GM12892 (cell line): Measurements from ENCODE around the gene KIRREL1.

Source experiments
- DNase-seq: peaks from one replicate; pipeline ENCODE4 v3.0.0; 2011; ENCODE audit not compliant: insufficient read length
- FAIRE-seq: peaks from 2 replicates; lab custom pipeline; 2011; peaks lifted over from hg19 to GRCh38; lab: Jason Lieb, UNC
- POLR2A ChIP-seq: IDR thresholded peaks from 2 replicates; pipeline ENCODE4 v1.6.1; 2011; ENCODE audit warnings: low read depth, low read length, control low read depth
- POLR2AphosphoS5 ChIP-seq: IDR thresholded peaks from 2 replicates; pipeline ENCODE4 v1.6.1; 2011; ENCODE audit warnings: low read depth, low read length, control low read depth
- TAF1 ChIP-seq: IDR thresholded peaks from 2 replicates; pipeline ENCODE4 v1.6.1; 2011; ENCODE audit warnings: low read depth, mild to moderate bottlenecking, control low read depth, low read length, borderline replicate concordance

KIRREL1 gene

GRCh38 chr1:157978586-157979403 is 14.7 kb upstream of the KIRREL1 start:
- DNase-seq (no peak), FAIRE-seq (no peak)
- TF ChIP-seq TAF1 = no peak
- TF ChIP-seq POLR2A = no peak
- TF ChIP-seq POLR2AphosphoS5 = no peak

- DNase-seq (no peak), FAIRE-seq (no peak)
- TF ChIP-seq POLR2A (no peak), POLR2AphosphoS5 (no peak), TAF1 (no peak)
These were observed 11.3 kb upstream of the KIRREL1 start for GRCh38 chr1:157982136-157982535.

GRCh38 chr1:157983787-157984186 is 9.7 kb upstream of the KIRREL1 start:
- DNase-seq = no peak
- FAIRE-seq = no peak
- no peak for TF ChIP-seq POLR2A
- no peak for TF ChIP-seq TAF1
- no peak for TF ChIP-seq POLR2AphosphoS5

- FAIRE-seq = no peak
- no peak for DNase-seq
- TF ChIP-seq POLR2AphosphoS5 (no peak), POLR2A (no peak), TAF1 (no peak)
These were observed 9.0 kb upstream of the KIRREL1 start for GRCh38 chr1:157984469-157984868.

GRCh38 chr1:157985473-157985872 is 8.0 kb upstream of the KIRREL1 start:
- no peak for DNase-seq
- no peak for TF ChIP-seq TAF1
- TF ChIP-seq POLR2A = no peak
- no peak for TF ChIP-seq POLR2AphosphoS5
- FAIRE-seq = no peak

GRCh38 chr1:157988002-157988401 is 5.4 kb upstream of the KIRREL1 start:
- DNase-seq = no peak
- FAIRE-seq = no peak
- TF ChIP-seq POLR2A (no peak), POLR2AphosphoS5 (no peak), TAF1 (no peak)

- DNase-seq = no peak
- peak; percentile 9 for FAIRE-seq
- TF ChIP-seq TAF1 = no peak
- no peak for TF ChIP-seq POLR2AphosphoS5
- no peak for TF ChIP-seq POLR2A
These were observed 1.2 kb upstream of the KIRREL1 start for GRCh38 chr1:157992031-157992832.

- FAIRE-seq (no peak), DNase-seq (no peak)
- TF ChIP-seq POLR2A = no peak
- no peak for TF ChIP-seq POLR2AphosphoS5
- no peak for TF ChIP-seq TAF1
These were observed 655 bp upstream of the KIRREL1 start for GRCh38 chr1:157992833-157993146.

GRCh38 chr1:157993918-157994605 is 617 bp downstream of the KIRREL1 start:
- no peak for TF ChIP-seq POLR2A
- TF ChIP-seq TAF1 = no peak
- TF ChIP-seq POLR2AphosphoS5 = no peak
- DNase-seq (no peak), FAIRE-seq (no peak)

- no peak for DNase-seq
- no peak for FAIRE-seq
- TF ChIP-seq POLR2A = no peak
- no peak for TF ChIP-seq POLR2AphosphoS5
- TF ChIP-seq TAF1 = no peak
These were observed 1.5 kb downstream of the KIRREL1 start for GRCh38 chr1:157994704-157995582.
